Glomerular endothelial cell (primary cell): ENCODE measurements around the gene MCHR2. TPM values are rescaled to one million over a fixed set of nuclear protein-coding genes. Genes with fewer than 3 reads are reported as not detected.
A peak's percentile ranks its signal among the peaks of the same experiment; 100 is the strongest.

Experiments
- DNase-seq: peaks from one replicate; pipeline ENCODE4 v3.0.0-alpha.2; 2011; ENCODE audit warnings: low read depth, low spot score; ENCODE audit errors: extremely low read depth
- total RNA-seq: library from RNA; depleted of rRNA; stranded (reverse); fragments of >200 nt; gene quantifications from 2 replicates; pipeline ENCODE4 v1.2.3, GENCODE V29; 2015

Gene MCHR2
- total RNA-seq, 1 donor from 2014 or later = not detected

DNA sequence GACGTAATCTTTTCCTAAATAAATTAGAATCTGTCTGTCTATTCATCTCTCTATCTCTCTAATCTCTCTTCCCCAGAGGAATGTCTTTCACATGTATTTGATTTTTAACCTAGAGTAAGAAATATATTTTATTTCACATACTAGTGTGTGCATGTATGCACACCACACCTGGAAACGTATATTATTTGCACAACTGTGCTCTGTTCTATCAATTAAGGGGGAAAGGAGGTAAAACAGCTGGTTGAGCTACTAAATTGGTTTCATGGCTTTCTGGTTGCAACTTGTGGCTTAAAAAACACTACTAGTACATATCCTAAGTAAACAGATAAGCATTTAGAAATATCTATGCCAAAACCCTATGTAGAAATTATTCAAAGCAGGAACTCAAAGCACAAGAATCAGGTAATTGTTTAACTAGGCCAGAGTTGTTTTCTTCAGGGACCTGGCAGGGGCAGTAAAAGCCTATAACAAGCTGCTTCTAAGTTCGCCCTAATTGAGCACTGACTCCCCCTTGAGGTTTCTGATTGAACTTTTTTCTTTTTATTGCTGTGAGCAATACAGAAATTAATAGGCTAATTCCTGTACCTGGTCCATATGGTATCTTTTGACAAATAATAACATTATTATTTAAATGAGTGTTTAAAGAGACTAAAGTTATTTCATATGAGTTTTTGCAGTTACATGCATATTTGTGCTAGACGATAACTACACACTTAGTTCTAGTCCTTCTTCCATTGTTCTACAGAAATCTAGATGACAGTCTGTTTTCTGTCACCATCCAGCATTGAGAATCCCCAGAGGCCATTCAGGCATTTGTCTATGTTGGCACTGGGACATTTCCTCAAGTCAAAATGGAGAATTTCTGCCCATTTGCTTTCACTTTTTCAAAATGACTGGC is 88.6 kb downstream of the MCHR2 start:
- DNase-seq = peak; percentile 14

- no peak for DNase-seq
These were observed 92.2 kb downstream of the MCHR2 start for GRCh38 chr6:99901596-99902384.

- no peak for DNase-seq
These were observed 99.2 kb downstream of the MCHR2 start for GRCh38 chr6:99894815-99895214.

- no peak for DNase-seq
These were observed 107.0 kb downstream of the MCHR2 start for GRCh38 chr6:99887066-99887465.

- no peak for DNase-seq
These were observed 109.0 kb downstream of the MCHR2 start for GRCh38 chr6:99885051-99885450.

- no peak for DNase-seq
These were observed 111.8 kb downstream of the MCHR2 start for GRCh38 chr6:99882128-99882702.

DNA sequence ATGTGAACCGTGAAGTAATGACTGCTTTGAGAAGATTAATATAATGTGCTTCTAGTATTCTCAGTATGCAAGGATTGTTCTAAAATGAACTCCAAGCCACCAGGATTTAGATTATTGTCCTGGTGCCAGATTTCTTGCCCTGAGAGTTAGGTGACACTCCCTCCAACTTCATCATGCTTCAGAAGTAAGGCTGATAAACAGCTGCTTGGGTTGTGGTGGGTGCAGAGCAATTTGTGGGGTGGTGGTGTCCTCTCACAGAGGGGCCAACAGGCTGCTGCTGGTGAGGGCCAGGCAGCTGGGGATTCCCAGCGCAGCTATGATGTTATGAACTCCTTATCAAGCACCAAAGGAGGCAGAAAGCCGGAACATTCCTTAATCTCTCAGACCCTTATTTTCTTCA is 114.6 kb downstream of the MCHR2 start:
- no peak for DNase-seq

DNA sequence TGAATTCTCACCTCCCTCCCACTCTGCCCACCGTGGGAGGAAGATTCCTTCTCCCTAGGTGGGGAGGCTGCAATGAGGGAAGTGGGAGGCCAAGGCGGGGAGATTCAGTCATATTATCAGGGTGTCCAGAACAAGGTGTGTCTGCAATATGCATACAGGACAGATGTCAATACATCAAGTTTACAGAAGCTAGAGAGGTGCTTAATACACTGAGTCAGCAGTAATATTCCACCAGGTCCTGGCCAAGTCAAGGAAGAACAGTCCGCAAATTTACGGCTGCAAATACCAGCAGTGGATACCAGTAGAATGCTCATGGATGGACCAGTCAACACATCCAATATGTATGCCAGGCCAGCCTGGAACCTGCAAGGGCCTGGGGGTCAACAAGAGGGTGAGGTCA is 119.0 kb downstream of the MCHR2 start:
- no peak for DNase-seq

DNA sequence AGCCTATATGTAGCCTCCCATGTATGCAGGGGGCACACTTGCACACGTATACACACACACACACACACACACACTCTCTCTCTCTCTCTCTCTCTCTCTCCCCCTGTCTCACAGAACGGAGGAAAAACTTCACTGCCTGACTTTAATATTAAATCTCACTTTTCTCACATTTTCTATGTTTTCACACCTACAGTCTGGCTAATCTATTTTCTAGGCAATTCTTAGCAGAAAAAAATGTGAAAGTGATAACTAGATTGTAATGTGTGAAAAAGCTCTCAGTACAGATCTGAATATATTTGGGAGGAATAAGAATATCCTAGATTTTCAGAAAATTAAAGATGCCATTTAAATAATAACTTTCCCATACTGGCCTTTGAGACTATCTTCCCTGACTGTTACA is 120.9 kb downstream of the MCHR2 start:
- DNase-seq = no peak

GRCh38 chr6:99871641-99872040 is 122.4 kb downstream of the MCHR2 start:
- no peak for DNase-seq
